ENCODE measurements around the gene SRXN1. TPM values are rescaled to one million over a fixed set of nuclear protein-coding genes. Genes with fewer than 3 reads are reported as not detected.
A peak's percentile ranks its signal among the peaks of the same experiment; 100 is the strongest.

Gene SRXN1
- total and polyA plus RNA-seq, 9 of the 15 experiments (the other 6 are each of a cell fraction or from before 2014, with no cell fraction given): 6.8 to 36.4 (median 21.6) TPM

GRCh38 chr20:699342-699741 lies 46.3 kb upstream of the SRXN1 start (continued):
- no peak for TF ChIP-seq ZBTB43 (CRISPR knock-in tag; IDR thresholded peaks at IDR 0.05)
- no peak for TF ChIP-seq BHLHE40 (IDR thresholded peaks at IDR 0.05; ENCODE audit: low read length)
- no peak for TF ChIP-seq E2F4 (CRISPR knock-in tag; IDR thresholded peaks at IDR 0.05; ENCODE audit: low read depth)
- no peak for TF ChIP-seq TFE3 (CRISPR knock-in tag; IDR thresholded peaks at IDR 0.05)
- no peak for TF ChIP-seq ZNF444 (CRISPR knock-in tag; IDR thresholded peaks at IDR 0.05)
- no peak for TF ChIP-seq NR2C2 (CRISPR knock-in tag; IDR thresholded peaks at IDR 0.05)
- TF ChIP-seq NR2C2 (tag; IDR thresholded peaks at IDR 0.05): no peak

- intact Hi-C loops (cut with micrococcal nuclease): no loop called here
- no peak for DNase-seq (ENCODE audit: extremely low read depth in 1 of 4, low spot score in 3 of 4)
- 36% methylated on average over 4 of the region's 6 CpGs for WGBS (ENCODE audit: insufficient coverage, low coverage, missing lambda C conversion rate)
- Histone ChIP-seq H3K27me3 (ENCODE audit: control insufficient read depth in 2 of 2, insufficient read depth in 2 of 2, low read length in 2 of 2) (no peaks in the 10 kb centered on the region), H3K79me2 (ENCODE audit: control insufficient read depth, insufficient read depth, low read length) (no peaks in the 10 kb centered on the region), H3K27ac (ENCODE audit: extremely low read depth, low read depth, low read length) (no peak overlapping the region), H3K9ac (ENCODE audit: insufficient read depth in 1 of 2, low read depth in 2 of 2, low read length in 2 of 2) (peak overlapping the region in 1 of 2 experiments; percentile 52; a peak in 1 of 4 replicates), H3K4me3 (no peak overlapping the region), H3K9me1 (ENCODE audit: control insufficient read depth, insufficient read depth, low read length) (no peaks in the 10 kb centered on the region), H3K4me1 (replicated peaks in 1 of 2; ENCODE audit: control insufficient read depth in 2 of 2, insufficient read depth in 2 of 2, low read length in 2 of 2) (peaks cover 6 to 23% of the 10 kb centered on the region in 2 experiments; a peak in 4 of 5 replicates), H4K20me1 (replicated peaks; ENCODE audit: control insufficient read depth, insufficient read depth, low read length) (no peaks in the 10 kb centered on the region), H3K9me3 (replicated peaks; ENCODE audit: control insufficient read depth, insufficient read depth, low read depth, low read length) (no peaks in the 10 kb centered on the region), H3K4me2 (ENCODE audit: insufficient read depth, low read length) (no peak overlapping the region), H3K36me3 (ENCODE audit: control insufficient read depth, insufficient read depth, low read length) (no peaks in the 10 kb centered on the region), H2AFZ (ENCODE audit: low read depth, low read length) (no peak overlapping the region)
- in situ Hi-C loops (cut with MboI): no loop called here
- no peak for ATAC-seq
- no TSS peak for BruUV-seq (replicated peaks)
- FAIRE-seq: no peak
- TF ChIP-seq CREB5 (CRISPR knock-in tag; IDR thresholded peaks at IDR 0.05) (no peak), SMARCA5 (IDR thresholded peaks at IDR 0.05) (no peak), HNRNPL (IDR thresholded peaks at IDR 0.05; ENCODE audit: low read depth, low read length) (no peak), FOXJ2 (tag; IDR thresholded peaks at IDR 0.05) (no peak)
- ChIA-PET CTCF (ENCODE audit: low intra/inter-chr PET ratio) (no interaction called here), POLR2A (no interaction called here)
These were observed 45.3 kb upstream of the SRXN1 start for GRCh38 chr20:698276-698675.

Data from K562 (cell line).